PC-9 (cell line): ENCODE data around the gene CETN1. TPM values are rescaled to one million over a fixed set of nuclear protein-coding genes. Genes with fewer than 3 reads are reported as not detected.

Source experiments
- BruUV-seq: library from RNA; stranded (reverse); fragments of 400-500 nt; replicated peaks from 2 replicates; lab custom pipeline; 2021; lab: Mats Ljungman, UMichigan
- CTCF ChIA-PET: fragments of 300-600 bp; sonication (Branson Sonifier 250); formaldehyde crosslinking; loops from one replicate; lab custom pipeline; 2022; ENCODE audit warnings: antibody characterized with exemption; lab: Charles Lee
- POLR2A ChIA-PET: fragments of 300-600 bp; sonication (Branson Sonifier 250); formaldehyde crosslinking; loops from one replicate; lab custom pipeline; 2022; ENCODE audit warnings: antibody characterized with exemption; ENCODE audit not compliant: unreplicated experiment; lab: Charles Lee
- DNase-seq, 2 experiments: peaks; one replicate each; pipeline versions ENCODE4 v3.0.0 to v3.0.0-alpha.2; 2015 to 2022; ENCODE audit warnings: mixed read lengths in 1 of 2
- H2AFZ ChIP-seq: fragments of 200-600 bp; sonication (generic); 2 replicates; pipeline ENCODE4 v1.8.1; 2017; ENCODE audit warnings: antibody characterized with exemption
- H3F3A ChIP-seq: fragments of 200-600 bp; sonication (generic); 2 replicates; pipeline ENCODE4 v1.8.1; 2017; ENCODE audit warnings: antibody characterized with exemption, mild to moderate bottlenecking, low read depth; ENCODE audit not compliant: insufficient read depth
- H3K27ac ChIP-seq: fragments of 200-600 bp; sonication (generic); 2 replicates; pipeline ENCODE4 v1.6.1; 2016; ENCODE audit warnings: mixed run types
- H3K27me3 ChIP-seq: fragments of 200-600 bp; sonication (generic); 2 replicates; pipeline ENCODE4 v1.6.1; 2016; ENCODE audit warnings: low read depth, mixed run types; ENCODE audit not compliant: insufficient read depth
- H3K36me3 ChIP-seq: fragments of 200-600 bp; sonication (generic); 2 replicates; pipeline ENCODE4 v1.6.1; 2016; ENCODE audit warnings: low read depth, mixed run types
- H3K4me1 ChIP-seq: fragments of 200-600 bp; sonication (generic); replicated peaks from 2 replicates; pipeline ENCODE4 v1.6.1; 2016; ENCODE audit warnings: mixed run types; ENCODE audit not compliant: insufficient read depth
- H3K4me2 ChIP-seq: fragments of 200-600 bp; sonication (generic); 2 replicates; pipeline ENCODE4 v1.6.1; 2017; ENCODE audit warnings: mixed run types
- H3K4me3 ChIP-seq: fragments of 200-600 bp; sonication (generic); 2 replicates; pipeline ENCODE4 v1.6.1; 2016; ENCODE audit warnings: mixed run types
- H3K79me2 ChIP-seq: fragments of 200-600 bp; sonication (generic); 2 replicates; pipeline ENCODE4 v1.6.1; 2017; ENCODE audit warnings: low read depth, mixed run types
- H3K9me2 ChIP-seq: fragments of 200-600 bp; sonication (generic); 2 replicates; pipeline ENCODE4 v1.8.1; 2017; ENCODE audit warnings: mild to moderate bottlenecking; ENCODE audit not compliant: insufficient read depth
- H3K9me3 ChIP-seq: fragments of 200-600 bp; sonication (generic); 2 replicates; pipeline ENCODE4 v1.8.1; 2016; ENCODE audit warnings: low read depth; ENCODE audit not compliant: insufficient read depth
- H4K20me1 ChIP-seq: fragments of 200-600 bp; sonication (generic); 2 replicates; pipeline ENCODE4 v1.8.1; 2017; ENCODE audit not compliant: insufficient read depth
- EZH2 ChIP-seq: fragments of 200-600 bp; sonication (generic); IDR thresholded peaks from 2 replicates; pipeline ENCODE4 v1.8.0; 2017; ENCODE audit warnings: antibody characterized with exemption, low read depth
- intact Hi-C: fragments of 100-400 bp; cut with micrococcal nuclease; formaldehyde crosslinking; loops from one replicate; pipeline ENCODE4 v1.10.0; 2022; ENCODE audit not compliant: unreplicated experiment
- total RNA-seq: library from RNA; stranded (reverse); gene quantifications from 2 replicates; pipeline ENCODE4 v1.2.3, GENCODE V29; 2021
- TF ChIP-seq, protein P1 (sequence below): fragments of 200-600 bp; sonication (generic); conservative IDR thresholded peaks from 2 replicates; pipeline ENCODE4 v1.6.1; 2017; ENCODE audit warnings: mixed run types, antibody characterized with exemption, mild to moderate bottlenecking, moderate library complexity

CETN1 gene
- total RNA-seq, 1 experiment from 2014 or later = not detected

DNA sequence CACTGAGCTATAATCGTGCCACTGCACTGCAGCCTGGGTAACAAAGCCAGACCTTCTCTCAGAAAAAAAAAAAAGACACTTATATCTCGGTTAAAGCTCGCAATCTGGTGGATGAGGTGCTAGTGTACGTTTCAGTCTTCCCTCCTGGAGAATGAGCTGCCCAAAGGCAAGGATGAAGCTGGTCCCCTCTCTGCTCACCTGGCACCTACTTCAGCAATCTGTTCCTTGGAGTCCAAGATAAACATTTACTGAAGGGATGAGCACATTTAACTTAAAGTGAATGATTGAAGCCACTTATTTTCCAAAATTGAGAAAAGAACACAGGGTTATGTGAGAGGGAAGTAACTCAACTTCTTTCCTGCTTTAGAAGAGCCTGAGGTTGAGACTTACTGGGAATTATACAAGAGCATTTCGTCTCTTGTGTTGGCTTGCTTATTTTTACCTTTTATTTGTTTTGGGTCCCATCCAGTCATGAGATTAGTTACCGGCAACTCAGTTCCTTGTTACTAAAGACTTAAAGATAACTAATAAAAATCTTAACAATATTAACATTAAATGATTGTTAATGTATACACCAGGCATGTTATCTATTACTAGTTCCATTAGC, 46.1 kb upstream of the CETN1 start:
- peaks cover 29% of the 10 kb centered on the region for H3K27me3 ChIP-seq
- TF ChIP-seq EZH2 = no peak
- TF ChIP-seq, protein P1, sequence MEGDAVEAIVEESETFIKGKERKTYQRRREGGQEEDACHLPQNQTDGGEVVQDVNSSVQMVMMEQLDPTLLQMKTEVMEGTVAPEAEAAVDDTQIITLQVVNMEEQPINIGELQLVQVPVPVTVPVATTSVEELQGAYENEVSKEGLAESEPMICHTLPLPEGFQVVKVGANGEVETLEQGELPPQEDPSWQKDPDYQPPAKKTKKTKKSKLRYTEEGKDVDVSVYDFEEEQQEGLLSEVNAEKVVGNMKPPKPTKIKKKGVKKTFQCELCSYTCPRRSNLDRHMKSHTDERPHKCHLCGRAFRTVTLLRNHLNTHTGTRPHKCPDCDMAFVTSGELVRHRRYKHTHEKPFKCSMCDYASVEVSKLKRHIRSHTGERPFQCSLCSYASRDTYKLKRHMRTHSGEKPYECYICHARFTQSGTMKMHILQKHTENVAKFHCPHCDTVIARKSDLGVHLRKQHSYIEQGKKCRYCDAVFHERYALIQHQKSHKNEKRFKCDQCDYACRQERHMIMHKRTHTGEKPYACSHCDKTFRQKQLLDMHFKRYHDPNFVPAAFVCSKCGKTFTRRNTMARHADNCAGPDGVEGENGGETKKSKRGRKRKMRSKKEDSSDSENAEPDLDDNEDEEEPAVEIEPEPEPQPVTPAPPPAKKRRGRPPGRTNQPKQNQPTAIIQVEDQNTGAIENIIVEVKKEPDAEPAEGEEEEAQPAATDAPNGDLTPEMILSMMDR = no peak
- H3K4me3 ChIP-seq = no peak overlapping the region
- H3K9me3 ChIP-seq = no peaks in the 10 kb centered on the region
- no peaks in the 10 kb centered on the region for H3K4me1 ChIP-seq
- POLR2A ChIA-PET = interaction anchor here (0.7 kb wide), 1 partner anchor 1011 kb away, joined by 8 read pairs; no protein-coding TSS in a partner anchor
- no peaks in the 10 kb centered on the region for H3K36me3 ChIP-seq
- H3K4me2 ChIP-seq = no peak overlapping the region
- no peak overlapping the region for H2AFZ ChIP-seq
- BruUV-seq = no TSS peak
- no peak for DNase-seq
- no peaks in the 10 kb centered on the region for H4K20me1 ChIP-seq
- CTCF ChIA-PET = no interaction called here
- intact Hi-C loops = no loop called here
- H3K27ac ChIP-seq = no peak overlapping the region
- no peaks in the 10 kb centered on the region for H3K9me2 ChIP-seq
- no peaks in the 10 kb centered on the region for H3F3A ChIP-seq
- H3K79me2 ChIP-seq = no peaks in the 10 kb centered on the region

DNA sequence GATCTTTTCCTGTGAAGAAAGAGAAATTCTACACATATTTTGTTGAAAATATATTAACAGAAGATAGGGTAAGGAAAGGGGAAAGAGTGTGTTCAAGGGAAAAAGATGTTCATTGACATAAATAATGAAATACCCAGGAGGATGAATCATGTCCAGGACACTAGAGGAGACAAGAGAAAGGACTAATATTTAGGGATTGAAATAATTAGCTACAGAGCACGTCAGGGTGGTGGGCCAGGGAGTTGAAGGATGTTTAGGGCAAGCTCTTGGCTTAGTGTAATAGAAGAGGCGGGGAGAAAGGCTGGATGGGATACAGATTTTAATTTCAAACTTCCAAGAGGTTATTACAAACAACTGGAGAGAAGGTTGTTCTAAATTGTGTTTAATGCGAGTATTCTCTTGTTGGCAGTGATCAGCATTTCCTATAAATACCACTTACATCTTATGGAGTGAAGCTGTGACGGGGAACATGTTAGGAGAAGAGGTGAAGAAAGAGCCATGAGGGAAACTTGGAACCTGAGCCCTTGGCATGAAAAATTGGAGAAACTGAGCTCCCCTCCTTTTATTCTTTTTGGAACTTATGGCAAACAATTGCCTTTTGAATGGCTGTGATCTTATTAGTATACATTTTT, 36.6 kb upstream of the CETN1 start:
- DNase-seq = no peak

DNA sequence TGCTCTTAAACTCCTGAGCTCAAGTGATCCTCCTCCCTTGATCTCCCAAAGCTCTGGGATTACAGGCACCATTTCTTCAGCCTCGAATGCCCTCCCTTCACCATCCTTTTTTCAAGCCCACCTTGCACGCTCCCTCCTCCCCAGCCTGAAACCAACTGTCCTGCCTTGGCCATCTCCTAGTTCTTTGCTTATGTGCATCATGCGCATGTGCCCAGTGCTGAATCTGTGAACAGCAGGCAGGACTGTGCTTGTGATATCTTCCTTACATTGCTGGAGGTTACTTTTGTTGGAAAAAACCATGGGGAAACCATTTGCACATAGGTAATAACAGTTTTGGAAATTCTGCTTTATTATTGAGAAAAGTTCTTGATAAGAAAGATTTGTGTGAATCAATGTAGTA, 30.2 kb upstream of the CETN1 start:
- intact Hi-C loops = no loop called here
- Histone ChIP-seq H2AFZ (no peak overlapping the region), H3K27me3 (peaks cover 30% of the 10 kb centered on the region), H4K20me1 (no peaks in the 10 kb centered on the region), H3K4me3 (no peak overlapping the region), H3K4me2 (no peak overlapping the region), H3K36me3 (no peaks in the 10 kb centered on the region), H3K9me2 (no peaks in the 10 kb centered on the region), H3K9me3 (no peaks in the 10 kb centered on the region), H3F3A (no peaks in the 10 kb centered on the region), H3K27ac (no peak overlapping the region), H3K79me2 (no peaks in the 10 kb centered on the region), H3K4me1 (no peaks in the 10 kb centered on the region)
- no peak for TF ChIP-seq EZH2
- TF ChIP-seq, protein P1 = no peak
- ChIA-PET CTCF (no interaction called here), POLR2A (no interaction called here)
- BruUV-seq = no TSS peak
- DNase-seq = no peak

More for the DNA sequence above, 36.6 kb upstream of the CETN1 start:
- intact Hi-C loops = no loop called here
- H4K20me1 ChIP-seq = no peaks in the 10 kb centered on the region
- H3K27me3 ChIP-seq = peaks cover 31% of the 10 kb centered on the region
- no peak overlapping the region for H2AFZ ChIP-seq
- no peaks in the 10 kb centered on the region for H3F3A ChIP-seq
- no peaks in the 10 kb centered on the region for H3K9me2 ChIP-seq
- H3K4me2 ChIP-seq = no peak overlapping the region
- POLR2A ChIA-PET = interaction anchor here (0.6 kb wide), 1 partner anchor 870 kb away, joined by 4 read pairs; no protein-coding TSS in a partner anchor
- no peaks in the 10 kb centered on the region for H3K79me2 ChIP-seq
- TF ChIP-seq, protein P1 = no peak
- no peak for TF ChIP-seq EZH2
- CTCF ChIA-PET = no interaction called here
- H3K4me3 ChIP-seq = no peak overlapping the region
- no TSS peak for BruUV-seq
- H3K4me1 ChIP-seq = no peaks in the 10 kb centered on the region
- no peaks in the 10 kb centered on the region for H3K36me3 ChIP-seq
- no peak overlapping the region for H3K27ac ChIP-seq
- no peaks in the 10 kb centered on the region for H3K9me3 ChIP-seq
